ENCODE measurements around the gene COX4I1. TPM values are rescaled to one million over a fixed set of nuclear protein-coding genes. Genes with fewer than 3 reads are reported as not detected.

Gene COX4I1
- total and polyA plus RNA-seq, 2 of the 8 experiments (the other 6 are each of a cell fraction or from before 2014, with no cell fraction given), result 507 to 707 TPM

GRCh38 chr16:85856079-85856478 lies 56.6 kb downstream of the COX4I1 start:
- Histone ChIP-seq H2BK5ac (ENCODE audit: low read depth, low read length) (no peak overlapping the region), H3K79me2 (ENCODE audit: control insufficient read depth in 1 of 2, insufficient read depth in 2 of 2, low read length in 2 of 2) (no peaks in the 10 kb centered on the region), H2BK20ac (ENCODE audit: low read length) (no peak overlapping the region), H3K4me3 (ENCODE audit: extremely low read depth in 1 of 4, insufficient read depth in 2 of 4, low read depth in 3 of 4, low read length in 4 of 4) (no peak overlapping the region), H3K23me2 (ENCODE audit: low read depth, low read length) (no peaks in the 10 kb centered on the region), H4K91ac (replicated peaks; ENCODE audit: insufficient read length, low read length) (no peak overlapping the region), H3K79me1 (ENCODE audit: low read depth, low read length) (no peaks in the 10 kb centered on the region), H3K36me3 (ENCODE audit: control insufficient read depth in 2 of 4, insufficient read depth in 4 of 4, low read length in 3 of 4) (no peaks in the 10 kb centered on the region), H2BK120ac (replicated peaks; ENCODE audit: low read depth, low read length) (no peak overlapping the region), H3K4me2 (ENCODE audit: insufficient read depth in 1 of 2, low read depth in 2 of 2, low read length in 2 of 2) (no peak overlapping the region), H3K9me3 (ENCODE audit: insufficient read depth in 2 of 2, low read depth in 1 of 2, low read length in 1 of 2) (no peaks in the 10 kb centered on the region; a peak in 1 of 4 replicates), H3K9ac (replicated peaks in 1 of 4; ENCODE audit: extremely low read depth in 1 of 4, low read depth in 3 of 4, low read length in 3 of 4) (no peak overlapping the region), H3K23ac (ENCODE audit: insufficient read length) (no peak overlapping the region), H3K4ac (replicated peaks; ENCODE audit: insufficient read length, low read depth, low read length) (no peak overlapping the region), H3K27me3 (replicated peaks in 1 of 4; ENCODE audit: control insufficient read depth in 3 of 4, extremely low read depth in 1 of 4, insufficient read depth in 3 of 4, low read length in 3 of 4) (no peaks in the 10 kb centered on the region), H4K20me1 (replicated peaks in 1 of 2; ENCODE audit: control insufficient read depth in 1 of 2, insufficient read depth in 2 of 2, low read length in 2 of 2) (no peaks in the 10 kb centered on the region), H3K4me1 (replicated peaks in 1 of 4; ENCODE audit: control insufficient read depth in 3 of 4, insufficient read depth in 4 of 4, low read length in 3 of 4) (no peaks in the 10 kb centered on the region), H3K18ac (ENCODE audit: extremely low read depth, low read length) (no peak overlapping the region), H3K56ac (replicated peaks; ENCODE audit: insufficient read length, low read depth, low read length) (no peak overlapping the region), H3K27ac (ENCODE audit: low read depth, low read length) (no peak overlapping the region), H2AFZ (ENCODE audit: low read length) (no peak overlapping the region), H3K14ac (ENCODE audit: insufficient read length) (no peak overlapping the region), H4K5ac (ENCODE audit: insufficient read length, low read depth, low read length) (no peak overlapping the region), H2BK15ac (ENCODE audit: low read length) (no peak overlapping the region), H2AK5ac (ENCODE audit: low read depth, low read length) (no peak overlapping the region), H4K8ac (ENCODE audit: extremely low read depth, insufficient read depth, low read length) (no peak overlapping the region), H2BK12ac (ENCODE audit: low read depth, low read length) (no peak overlapping the region)
- DNase-seq (ENCODE audit: low read depth in 1 of 2, low spot score in 2 of 2) (no peak), FAIRE-seq (no peak)
- 89% methylated on average over 6 of the region's 6 CpGs; no CpG with 5 or more reads in 1 of the 2 experiments for WGBS, 2 experiments (ENCODE audit: extremely low coverage in 1 of 2, insufficient coverage in 1 of 2, insufficient read length in 1 of 2, insufficient replicate concordance in 2 of 2, low coverage in 1 of 2, low lambda C conversion rate in 2 of 2, missing lambda C conversion rate in 1 of 2)
- TF ChIP-seq BRCA1 (IDR thresholded peaks at IDR 0.05; ENCODE audit: low read depth, low read length), result no peak
- no peak for TF ChIP-seq PHF8 (conservative IDR thresholded peaks at IDR 0.05; ENCODE audit: low read depth, low read length)
- no peak for TF ChIP-seq HDAC6 (IDR thresholded peaks at IDR 0.05; ENCODE audit: low read depth, low read length)
- ChIA-PET POLR2A (ENCODE audit: partially characterized antibody) (interaction anchor here (0.7 kb wide), 1 partner anchor 163 kb away, joined by 3 read pairs; no protein-coding TSS in a partner anchor), CTCF (ENCODE audit: partially characterized antibody) (interaction anchor here (0.7 to 1.7 kb wide), 2 partner anchors 131 to 1193 kb away, joined by 3 to 5 read pairs; no protein-coding TSS in a partner anchor)
